HEK293 (cell line): ENCODE results near the gene KIFC1.

Experiments used
- CTCF ChIA-PET: fragments of 350-600 bp; formaldehyde crosslinking; extraction: SDS; loops from one replicate; lab custom pipeline; 2021; ENCODE audit warnings: antibody characterized with exemption; lab: Yijun Ruan, JAX
- POLR2A ChIA-PET: fragments of 300-600 bp; formaldehyde crosslinking; extraction: SDS; loops from one replicate; lab custom pipeline; 2020; ENCODE audit warnings: antibody characterized with exemption, inconsistent platforms; lab: Yijun Ruan, JAX
- H3K27ac ChIP-seq: fragments of 200-500 bp; sonication (Bioruptor generic); 2 replicates; pipeline ENCODE4 v1.5.1; 2014; ENCODE audit warnings: low read depth, low read length, control low read depth, inconsistent platforms; ENCODE audit errors: extremely low read depth
- H3K36me3 ChIP-seq, 2 experiments: fragments of 200-500 bp in 1 of 2; sonication (Bioruptor generic) in 1 of 2; 1 replicate in 1 of 2; 2 replicates in 1 of 2; pipeline ENCODE4 v1.5.1; 2014 to 2017; ENCODE audit warnings: inconsistent platforms in 2 of 2, low read length in 2 of 2; ENCODE audit not compliant: control insufficient read depth in 2 of 2, insufficient read depth in 1 of 2
- H3K4me1 ChIP-seq: fragments of 200-500 bp; sonication (Bioruptor generic); 2 replicates; pipeline ENCODE4 v1.5.1; 2014; ENCODE audit warnings: mild to moderate bottlenecking, low read length, inconsistent platforms; ENCODE audit not compliant: control insufficient read depth, insufficient read depth
- H3K4me3 ChIP-seq: 2 replicates; pipeline ENCODE4 v1.5.1; 2011; ENCODE audit warnings: low read depth, mild to moderate bottlenecking, control low read depth, low read length, moderate library complexity
- H3K9me3 ChIP-seq: fragments of 200-500 bp; sonication (Bioruptor generic); 2 replicates; pipeline ENCODE4 v1.5.1; 2014; ENCODE audit warnings: low read depth, low read length, inconsistent platforms; ENCODE audit not compliant: control insufficient read depth, insufficient read depth
- ATF2 ChIP-seq: fragments of 450-650 bp; formaldehyde crosslinking; IDR thresholded peaks from 2 replicates; pipeline ENCODE4 v1.5.1; 2016; ENCODE audit warnings: missing biosample characterization, missing genetic modification characterization, low read depth
- BCL11B ChIP-seq: fragments of 450-650 bp; formaldehyde crosslinking; IDR thresholded peaks from 2 replicates; pipeline ENCODE4 v1.5.1; 2016; ENCODE audit warnings: low read depth, missing biosample characterization, missing genetic modification characterization
- KLF7 ChIP-seq: fragments of 450-650 bp; formaldehyde crosslinking; IDR thresholded peaks from 2 replicates; pipeline ENCODE4 v1.5.1; 2016; ENCODE audit warnings: missing biosample characterization, missing genetic modification characterization, borderline replicate concordance
- PRDM1 ChIP-seq: fragments of 450-650 bp; formaldehyde crosslinking; IDR thresholded peaks from 2 replicates; pipeline ENCODE4; 2016; ENCODE audit warnings: missing biosample characterization, missing genetic modification characterization
- ZBTB21 ChIP-seq: fragments of 450-650 bp; formaldehyde crosslinking; IDR thresholded peaks from 2 replicates; pipeline ENCODE4 v1.5.1; 2017; ENCODE audit warnings: missing biosample characterization, missing genetic modification characterization
- ZFP3 ChIP-seq: fragments of 450-650 bp; formaldehyde crosslinking; IDR thresholded peaks from 2 replicates; pipeline ENCODE4 v1.5.1; 2016; ENCODE audit warnings: low read depth, missing biosample characterization, missing genetic modification characterization
- ZNF114 ChIP-seq: fragments of 450-650 bp; formaldehyde crosslinking; IDR thresholded peaks from 2 replicates; pipeline ENCODE4 v1.5.0; 2017; ENCODE audit warnings: missing biosample characterization, missing genetic modification characterization
- ZNF155 ChIP-seq: fragments of 450-650 bp; formaldehyde crosslinking; IDR thresholded peaks from 2 replicates; pipeline ENCODE4 v1.5.1; 2016; ENCODE audit warnings: missing biosample characterization, missing genetic modification characterization
- ZNF211 ChIP-seq: fragments of 450-650 bp; formaldehyde crosslinking; IDR thresholded peaks from 2 replicates; pipeline ENCODE4 v1.5.1; 2016; ENCODE audit warnings: low read depth, missing biosample characterization, missing genetic modification characterization
- ZNF248 ChIP-seq: fragments of 450-650 bp; formaldehyde crosslinking; IDR thresholded peaks from 2 replicates; pipeline ENCODE4 v1.5.1; 2017; ENCODE audit warnings: missing biosample characterization, missing genetic modification characterization
- ZNF280D ChIP-seq: fragments of 450-650 bp; formaldehyde crosslinking; IDR thresholded peaks from 2 replicates; pipeline ENCODE4 v1.5.1; 2016; ENCODE audit warnings: missing biosample characterization, missing genetic modification characterization
- ZNF302 ChIP-seq: fragments of 450-650 bp; formaldehyde crosslinking; IDR thresholded peaks from 2 replicates; pipeline ENCODE4 v1.5.1; 2016; ENCODE audit warnings: missing biosample characterization, missing genetic modification characterization, low read depth
- ZNF341 ChIP-seq: fragments of 450-650 bp; formaldehyde crosslinking; IDR thresholded peaks from 2 replicates; pipeline ENCODE4; 2016; ENCODE audit warnings: low read depth, missing biosample characterization, missing genetic modification characterization
- ZNF433 ChIP-seq: fragments of 450-650 bp; formaldehyde crosslinking; IDR thresholded peaks from 2 replicates; pipeline ENCODE4 v1.5.1; 2016; ENCODE audit warnings: missing biosample characterization, missing genetic modification characterization, low read depth
- ZNF529 ChIP-seq: fragments of 450-650 bp; formaldehyde crosslinking; IDR thresholded peaks from 2 replicates; pipeline ENCODE4 v1.5.1; 2017; ENCODE audit warnings: missing genetic modification characterization, missing biosample characterization; ENCODE audit not compliant: insufficient replicate concordance
- ZNF544 ChIP-seq: fragments of 450-650 bp; formaldehyde crosslinking; IDR thresholded peaks from 2 replicates; pipeline ENCODE4 v1.5.0; 2017; ENCODE audit warnings: missing biosample characterization, missing genetic modification characterization
- ZNF629 ChIP-seq: fragments of 450-650 bp; formaldehyde crosslinking; IDR thresholded peaks from 2 replicates; pipeline ENCODE4 v1.5.1; 2017; ENCODE audit warnings: missing biosample characterization, missing genetic modification characterization
- ZNF660 ChIP-seq: fragments of 450-650 bp; IDR thresholded peaks from 2 replicates; pipeline ENCODE4 v1.5.1; 2018; ENCODE audit warnings: missing biosample characterization, mild to moderate bottlenecking, missing genetic modification characterization
- ZNF670 ChIP-seq: fragments of 450-650 bp; formaldehyde crosslinking; IDR thresholded peaks from 2 replicates; pipeline ENCODE4 v1.5.1; 2016; ENCODE audit warnings: missing biosample characterization, missing genetic modification characterization, low read depth
- ZNF701 ChIP-seq: fragments of 450-650 bp; formaldehyde crosslinking; IDR thresholded peaks from 2 replicates; pipeline ENCODE4 v1.5.1; 2016; ENCODE audit warnings: missing biosample characterization, missing genetic modification characterization
- ZNF837 ChIP-seq: fragments of 450-650 bp; formaldehyde crosslinking; IDR thresholded peaks from 2 replicates; pipeline ENCODE4 v1.5.1; 2016; ENCODE audit warnings: missing biosample characterization, missing genetic modification characterization
- ZSCAN23 ChIP-seq: fragments of 450-650 bp; formaldehyde crosslinking; IDR thresholded peaks from 2 replicates; pipeline ENCODE4 v1.5.1; 2016; ENCODE audit warnings: missing biosample characterization, missing genetic modification characterization
- TF ChIP-seq, protein P1 (sequence below): fragments of 450-650 bp; formaldehyde crosslinking; IDR thresholded peaks from 2 replicates; pipeline ENCODE4 v1.5.1; 2016; ENCODE audit warnings: missing biosample characterization, missing genetic modification characterization
- TF ChIP-seq, protein P2 (sequence below): fragments of 450-650 bp; formaldehyde crosslinking; IDR thresholded peaks from 2 replicates; pipeline ENCODE4 v1.5.1; 2017; ENCODE audit warnings: missing biosample characterization, missing genetic modification characterization
- TF ChIP-seq, protein P3 (sequence below): fragments of 450-650 bp; formaldehyde crosslinking; IDR thresholded peaks from 2 replicates; pipeline ENCODE4 v1.5.1; 2017; ENCODE audit warnings: missing biosample characterization, missing genetic modification characterization
- TF ChIP-seq, protein P4 (sequence below): fragments of 450-650 bp; formaldehyde crosslinking; IDR thresholded peaks from 2 replicates; pipeline ENCODE4 v1.5.1; 2016; ENCODE audit warnings: missing biosample characterization, missing genetic modification characterization
- TF ChIP-seq, protein P5 (sequence below): fragments of 450-650 bp; formaldehyde crosslinking; IDR thresholded peaks from 2 replicates; pipeline ENCODE4 v1.5.1; 2016; ENCODE audit warnings: missing biosample characterization, missing genetic modification characterization

KIFC1 gene

DNA sequence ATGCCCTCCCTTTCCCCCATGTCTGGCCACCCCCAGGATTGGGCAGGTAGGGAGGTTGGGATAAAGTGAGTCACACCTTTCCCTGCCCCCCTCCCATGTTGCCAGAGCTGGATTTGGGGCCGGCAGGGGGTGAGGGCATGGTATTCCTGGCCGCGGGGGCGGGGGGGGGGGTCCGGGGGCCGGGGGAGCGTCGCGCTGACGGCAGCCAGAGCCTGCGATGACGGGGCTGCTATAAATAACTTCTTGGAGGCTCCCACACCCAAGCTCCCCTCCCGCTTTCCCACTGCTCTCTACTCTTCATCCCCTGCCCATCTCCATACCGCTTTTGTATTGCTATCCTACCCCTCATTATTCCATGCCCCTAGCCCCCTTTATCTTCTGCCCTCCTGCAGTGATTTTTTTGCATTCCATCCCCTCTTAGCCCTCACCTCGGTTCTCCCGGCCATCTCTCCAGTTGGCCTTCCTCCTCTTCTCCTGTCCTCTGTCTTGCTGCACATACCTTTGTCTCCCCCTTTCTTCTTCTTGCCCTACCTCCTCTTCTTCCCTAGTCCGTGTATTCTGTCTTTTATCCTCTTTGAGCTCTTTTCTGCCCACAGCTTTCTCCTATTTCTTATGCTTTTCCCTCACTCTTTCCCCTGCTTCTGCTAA, 42.0 kb downstream of the KIFC1 start:
- Histone ChIP-seq H3K4me1 (peaks cover 10% of the 10 kb centered on the region), H3K4me3 (no peak overlapping the region), H3K36me3 (peaks cover 8 to 34% of the 10 kb centered on the region in 2 experiments; a peak in 2 of 3 replicates), H3K27ac (no peak overlapping the region), H3K9me3 (no peaks in the 10 kb centered on the region)
- POLR2A ChIA-PET, result interaction anchor here (1.0 to 1.3 kb wide), 2 partner anchors 8 to 21 kb away, joined by 3 to 5 read pairs; partner anchors contain the start of gene ZBTB9
- CTCF ChIA-PET, result interaction anchor here (0.7 to 1.5 kb wide), 3 partner anchors 14 to 708 kb away, joined by 3 to 6 read pairs (median 4); partner anchors contain the start of gene SYNGAP1
- TF ChIP-seq ZBTB21 (tag by site-specific recombination) (no peak), ZNF837 (no peak), ZNF341 (tag by site-specific recombination) (peak; percentile 41; the same call in 1 of the 2 replicates), ZNF544 (no peak), KLF7 (no peak), ZNF211 (no peak), ZNF248 (tag by site-specific recombination) (0 out of 2 replicates have a peak, but pooled peaks have one; percentile 13), PRDM1 (tag by site-specific recombination) (peak; percentile 88), ZNF670 (no peak), ZNF629 (tag by site-specific recombination) (no peak), ZNF280D (tag by site-specific recombination) (no peak), ZNF433 (no peak), ATF2 (tag by site-specific recombination) (no peak), ZNF155 (tag by site-specific recombination) (no peak), ZNF302 (tag by site-specific recombination) (no peak), BCL11B (tag by site-specific recombination) (no peak), ZFP3 (tag by site-specific recombination) (no peak), ZNF660 (tag by site-specific recombination) (no peak), ZSCAN23 (tag by site-specific recombination) (no peak), ZNF701 (tag by site-specific recombination) (no peak), ZNF114 (no peak), ZNF529 (tag by site-specific recombination) (no peak)
- TF ChIP-seq, protein P1, sequence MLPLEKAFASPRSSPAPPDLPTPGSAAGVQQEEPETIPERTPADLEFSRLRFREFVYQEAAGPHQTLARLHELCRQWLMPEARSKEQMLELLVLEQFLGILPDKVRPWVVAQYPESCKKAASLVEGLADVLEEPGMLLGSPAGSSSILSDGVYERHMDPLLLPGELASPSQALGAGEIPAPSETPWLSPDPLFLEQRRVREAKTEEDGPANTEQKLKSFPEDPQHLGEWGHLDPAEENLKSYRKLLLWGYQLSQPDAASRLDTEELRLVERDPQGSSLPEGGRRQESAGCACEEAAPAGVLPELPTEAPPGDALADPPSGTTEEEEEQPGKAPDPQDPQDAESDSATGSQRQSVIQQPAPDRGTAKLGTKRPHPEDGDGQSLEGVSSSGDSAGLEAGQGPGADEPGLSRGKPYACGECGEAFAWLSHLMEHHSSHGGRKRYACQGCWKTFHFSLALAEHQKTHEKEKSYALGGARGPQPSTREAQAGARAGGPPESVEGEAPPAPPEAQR (tag by site-specific recombination), result no peak
- TF ChIP-seq, protein P2, sequence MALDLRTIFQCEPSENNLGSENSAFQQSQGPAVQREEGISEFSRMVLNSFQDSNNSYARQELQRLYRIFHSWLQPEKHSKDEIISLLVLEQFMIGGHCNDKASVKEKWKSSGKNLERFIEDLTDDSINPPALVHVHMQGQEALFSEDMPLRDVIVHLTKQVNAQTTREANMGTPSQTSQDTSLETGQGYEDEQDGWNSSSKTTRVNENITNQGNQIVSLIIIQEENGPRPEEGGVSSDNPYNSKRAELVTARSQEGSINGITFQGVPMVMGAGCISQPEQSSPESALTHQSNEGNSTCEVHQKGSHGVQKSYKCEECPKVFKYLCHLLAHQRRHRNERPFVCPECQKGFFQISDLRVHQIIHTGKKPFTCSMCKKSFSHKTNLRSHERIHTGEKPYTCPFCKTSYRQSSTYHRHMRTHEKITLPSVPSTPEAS, result no peak
- TF ChIP-seq, protein P3, sequence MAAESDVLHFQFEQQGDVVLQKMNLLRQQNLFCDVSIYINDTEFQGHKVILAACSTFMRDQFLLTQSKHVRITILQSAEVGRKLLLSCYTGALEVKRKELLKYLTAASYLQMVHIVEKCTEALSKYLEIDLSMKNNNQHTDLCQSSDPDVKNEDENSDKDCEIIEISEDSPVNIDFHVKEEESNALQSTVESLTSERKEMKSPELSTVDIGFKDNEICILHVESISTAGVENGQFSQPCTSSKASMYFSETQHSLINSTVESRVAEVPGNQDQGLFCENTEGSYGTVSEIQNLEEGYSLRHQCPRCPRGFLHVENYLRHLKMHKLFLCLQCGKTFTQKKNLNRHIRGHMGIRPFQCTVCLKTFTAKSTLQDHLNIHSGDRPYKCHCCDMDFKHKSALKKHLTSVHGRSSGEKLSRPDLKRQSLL (tag by site-specific recombination), result no peak
- TF ChIP-seq, protein P4, sequence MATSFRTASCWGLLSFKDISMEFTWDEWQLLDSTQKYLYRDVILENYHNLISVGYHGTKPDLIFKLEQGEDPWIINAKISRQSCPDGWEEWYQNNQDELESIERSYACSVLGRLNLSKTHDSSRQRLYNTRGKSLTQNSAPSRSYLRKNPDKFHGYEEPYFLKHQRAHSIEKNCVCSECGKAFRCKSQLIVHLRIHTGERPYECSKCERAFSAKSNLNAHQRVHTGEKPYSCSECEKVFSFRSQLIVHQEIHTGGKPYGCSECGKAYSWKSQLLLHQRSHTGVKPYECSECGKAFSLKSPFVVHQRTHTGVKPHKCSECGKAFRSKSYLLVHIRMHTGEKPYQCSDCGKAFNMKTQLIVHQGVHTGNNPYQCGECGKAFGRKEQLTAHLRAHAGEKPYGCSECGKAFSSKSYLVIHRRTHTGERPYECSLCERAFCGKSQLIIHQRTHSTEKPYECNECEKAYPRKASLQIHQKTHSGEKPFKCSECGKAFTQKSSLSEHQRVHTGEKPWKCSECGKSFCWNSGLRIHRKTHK, result no peak
- TF ChIP-seq, protein P5, sequence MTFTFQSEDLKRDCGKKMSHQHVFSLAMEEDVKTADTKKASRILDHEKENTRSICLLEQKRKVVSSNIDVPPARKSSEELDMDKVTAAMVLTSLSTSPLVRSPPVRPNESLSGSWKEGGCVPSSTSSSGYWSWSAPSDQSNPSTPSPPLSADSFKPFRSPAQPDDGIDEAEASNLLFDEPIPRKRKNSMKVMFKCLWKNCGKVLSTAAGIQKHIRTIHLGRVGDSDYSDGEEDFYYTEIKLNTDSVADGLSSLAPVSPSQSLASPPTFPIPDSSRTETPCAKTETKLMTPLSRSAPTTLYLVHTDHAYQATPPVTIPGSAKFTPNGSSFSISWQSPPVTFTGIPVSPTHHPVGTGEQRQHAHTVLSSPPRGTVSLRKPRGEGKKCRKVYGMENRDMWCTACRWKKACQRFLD (tag by site-specific recombination), result no peak
